SK-N-MC (cell line): Measurements from ENCODE around the gene IRX6.

Source experiments
- EZH2 ChIP-seq: fragments of 200-600 bp; sonication (generic); IDR thresholded peaks from one replicate; pipeline ENCODE4 v1.6.1; 2017; ENCODE audit warnings: antibody characterized with exemption
- POLR2AphosphoS5 ChIP-seq: IDR thresholded peaks from 2 replicates; pipeline ENCODE4 v1.6.1; 2012; ENCODE audit warnings: mild to moderate bottlenecking, low read depth, low read length, borderline replicate concordance

DNA sequence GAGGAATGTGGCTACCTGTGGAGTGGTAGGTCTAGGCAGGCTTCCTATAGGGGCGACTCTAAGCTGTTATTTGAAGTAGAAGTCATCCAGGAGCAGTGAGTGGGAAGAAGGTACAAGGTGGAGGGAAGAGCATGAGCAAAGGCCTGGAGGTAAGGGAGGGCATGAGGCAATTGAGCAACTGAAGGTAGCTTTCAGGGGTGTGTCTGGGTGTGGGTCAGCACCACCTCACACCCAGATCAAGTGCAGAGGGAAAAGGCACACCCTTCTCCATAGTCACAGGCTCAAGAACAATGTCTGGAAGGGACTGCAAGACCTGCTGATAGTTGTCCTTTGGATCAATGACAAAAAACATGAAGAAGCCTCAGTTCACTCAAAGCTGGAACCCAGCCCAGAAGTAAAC is 46.5 kb upstream of the IRX6 start:
- no peak for TF ChIP-seq EZH2
- no peak for TF ChIP-seq POLR2AphosphoS5
